ENCODE data around the gene CDSN.

- TF ChIP-seq POLR2A (IDR thresholded peaks at IDR 0.05): no peak
- TF ChIP-seq, protein P1, sequence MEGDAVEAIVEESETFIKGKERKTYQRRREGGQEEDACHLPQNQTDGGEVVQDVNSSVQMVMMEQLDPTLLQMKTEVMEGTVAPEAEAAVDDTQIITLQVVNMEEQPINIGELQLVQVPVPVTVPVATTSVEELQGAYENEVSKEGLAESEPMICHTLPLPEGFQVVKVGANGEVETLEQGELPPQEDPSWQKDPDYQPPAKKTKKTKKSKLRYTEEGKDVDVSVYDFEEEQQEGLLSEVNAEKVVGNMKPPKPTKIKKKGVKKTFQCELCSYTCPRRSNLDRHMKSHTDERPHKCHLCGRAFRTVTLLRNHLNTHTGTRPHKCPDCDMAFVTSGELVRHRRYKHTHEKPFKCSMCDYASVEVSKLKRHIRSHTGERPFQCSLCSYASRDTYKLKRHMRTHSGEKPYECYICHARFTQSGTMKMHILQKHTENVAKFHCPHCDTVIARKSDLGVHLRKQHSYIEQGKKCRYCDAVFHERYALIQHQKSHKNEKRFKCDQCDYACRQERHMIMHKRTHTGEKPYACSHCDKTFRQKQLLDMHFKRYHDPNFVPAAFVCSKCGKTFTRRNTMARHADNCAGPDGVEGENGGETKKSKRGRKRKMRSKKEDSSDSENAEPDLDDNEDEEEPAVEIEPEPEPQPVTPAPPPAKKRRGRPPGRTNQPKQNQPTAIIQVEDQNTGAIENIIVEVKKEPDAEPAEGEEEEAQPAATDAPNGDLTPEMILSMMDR (IDR thresholded peaks at IDR 0.05 in 8 of 11, conservative IDR thresholded peaks at IDR 0.05 in 3 of 11): no peak
Measured at GRCh38 chr6:31157513-31158139, 37.4 kb upstream of the CDSN start, which contains the start of gene CCHCR1.
